A673 (cell line): Measurements from ENCODE around the gene TGM5. TPM values are rescaled to one million over a fixed set of nuclear protein-coding genes. Genes with fewer than 3 reads are reported as not detected.

Source experiments
- BruUV-seq: library from RNA; stranded (reverse); fragments of 400-500 nt; replicated peaks from 2 replicates; lab custom pipeline; 2021; lab: Mats Ljungman, UMichigan
- CTCF ChIA-PET: fragments of 300-600 bp; sonication (Branson Sonifier 250); formaldehyde crosslinking; loops from one replicate; lab custom pipeline; 2022; ENCODE audit warnings: antibody characterized with exemption; lab: Charles Lee
- POLR2A ChIA-PET: fragments of 300-600 bp; sonication (Branson Sonifier 250); formaldehyde crosslinking; loops from one replicate; lab custom pipeline; 2022; ENCODE audit warnings: antibody characterized with exemption; ENCODE audit not compliant: low non-redundant PET; lab: Charles Lee
- DNase-seq: peaks from one replicate; pipeline ENCODE4 v3.0.0-alpha.2; 2015; ENCODE audit warnings: low spot score
- H3K27ac ChIP-seq: fragments of 200-600 bp; sonication (generic); 2 replicates; pipeline ENCODE4 v1.5.1; 2016; ENCODE audit warnings: mixed run types, low read depth, mild to moderate bottlenecking, mixed read lengths, antibody characterized with exemption, low read length; ENCODE audit not compliant: poor library complexity, severe bottlenecking
- H3K27me3 ChIP-seq: fragments of 200-600 bp; sonication (generic); replicated peaks from 2 replicates; pipeline ENCODE4 v1.6.1; 2017; ENCODE audit warnings: mixed run types, low read depth, mild to moderate bottlenecking, mixed read lengths, antibody characterized with exemption, low read length; ENCODE audit not compliant: insufficient read depth, poor library complexity
- H3K36me3 ChIP-seq: fragments of 200-600 bp; sonication (generic); 2 replicates; pipeline ENCODE4 v1.6.1; 2016; ENCODE audit warnings: mixed run types, mild to moderate bottlenecking, mixed read lengths, antibody characterized with exemption, low read length; ENCODE audit not compliant: insufficient read depth, poor library complexity, severe bottlenecking
- H3K4me1 ChIP-seq: fragments of 200-600 bp; sonication (generic); 2 replicates; pipeline ENCODE4 v1.6.1; 2017; ENCODE audit warnings: mixed run types, mild to moderate bottlenecking, mixed read lengths, antibody characterized with exemption, low read length; ENCODE audit not compliant: insufficient read depth, poor library complexity, severe bottlenecking
- H3K4me3 ChIP-seq: fragments of 200-600 bp; sonication (generic); 2 replicates; pipeline ENCODE4 v1.5.1; 2016; ENCODE audit warnings: low read depth, mixed run types, mild to moderate bottlenecking, mixed read lengths, low read length; ENCODE audit not compliant: poor library complexity, severe bottlenecking
- H3K9me3 ChIP-seq: fragments of 200-600 bp; sonication (generic); 2 replicates; pipeline ENCODE4 v1.6.1; 2016; ENCODE audit warnings: mixed run types, low read depth, mild to moderate bottlenecking, mixed read lengths, antibody characterized with exemption, low read length; ENCODE audit not compliant: poor library complexity, severe bottlenecking
- EZH2 ChIP-seq: fragments of 200-600 bp; sonication (generic); IDR thresholded peaks from 2 replicates; pipeline ENCODE4 v1.6.1; 2017; ENCODE audit warnings: borderline replicate concordance, low read depth, mild to moderate bottlenecking, mixed read lengths, antibody characterized with exemption, low read length; ENCODE audit not compliant: poor library complexity, severe bottlenecking
- intact Hi-C: fragments of 100-400 bp; cut with micrococcal nuclease; formaldehyde crosslinking; loops from one replicate; pipeline ENCODE4 v1.10.0; 2022; ENCODE audit not compliant: unreplicated experiment
- total RNA-seq: library from RNA; stranded (reverse); gene quantifications from 2 replicates; pipeline ENCODE4 v1.2.3, GENCODE V29; 2021
- TF ChIP-seq, protein P1 (sequence below): fragments of 300-800, 200-600 bp; sonication (generic); conservative IDR thresholded peaks from 2 replicates; pipeline ENCODE4 v1.5.1; 2017; ENCODE audit warnings: low read depth, mild to moderate bottlenecking, antibody characterized with exemption, low read length, moderate library complexity, mixed read lengths

TGM5 gene
- total RNA-seq, 1 experiment from 2014 or later: not detected

DNA sequence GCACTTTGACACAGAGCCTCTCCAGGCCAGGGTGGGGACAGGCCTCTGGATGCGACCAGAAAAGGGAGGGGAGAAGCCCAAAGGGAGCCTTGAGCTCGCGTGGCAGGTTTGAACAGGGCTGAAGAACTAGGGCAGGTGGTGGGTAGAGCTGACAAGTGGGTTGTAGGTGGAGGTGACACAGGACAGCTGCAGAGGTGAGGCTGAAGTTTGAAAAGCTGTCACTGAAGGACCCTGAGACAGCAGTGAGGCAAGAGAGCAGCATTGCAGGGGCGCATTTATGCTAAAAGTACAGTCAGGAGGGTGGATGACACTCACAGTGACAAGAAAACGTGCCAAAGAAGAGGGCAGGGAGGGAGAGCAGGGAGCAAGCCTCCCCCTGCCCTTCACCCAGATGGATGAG lies 24.1 kb downstream of the TGM5 start:
- Histone ChIP-seq H3K4me3 (no peak overlapping the region), H3K9me3 (no peaks in the 10 kb centered on the region), H3K36me3 (no peaks in the 10 kb centered on the region), H3K27ac (no peak overlapping the region), H3K27me3 (no peaks in the 10 kb centered on the region), H3K4me1 (no peaks in the 10 kb centered on the region)
- ChIA-PET POLR2A (no interaction called here), CTCF (interaction anchor here (0.6 kb wide), 1 partner anchor 17 kb away, joined by 3 read pairs; no protein-coding TSS in a partner anchor)
- DNase-seq: no peak
- intact Hi-C loops: no loop called here
- TF ChIP-seq, protein P1, sequence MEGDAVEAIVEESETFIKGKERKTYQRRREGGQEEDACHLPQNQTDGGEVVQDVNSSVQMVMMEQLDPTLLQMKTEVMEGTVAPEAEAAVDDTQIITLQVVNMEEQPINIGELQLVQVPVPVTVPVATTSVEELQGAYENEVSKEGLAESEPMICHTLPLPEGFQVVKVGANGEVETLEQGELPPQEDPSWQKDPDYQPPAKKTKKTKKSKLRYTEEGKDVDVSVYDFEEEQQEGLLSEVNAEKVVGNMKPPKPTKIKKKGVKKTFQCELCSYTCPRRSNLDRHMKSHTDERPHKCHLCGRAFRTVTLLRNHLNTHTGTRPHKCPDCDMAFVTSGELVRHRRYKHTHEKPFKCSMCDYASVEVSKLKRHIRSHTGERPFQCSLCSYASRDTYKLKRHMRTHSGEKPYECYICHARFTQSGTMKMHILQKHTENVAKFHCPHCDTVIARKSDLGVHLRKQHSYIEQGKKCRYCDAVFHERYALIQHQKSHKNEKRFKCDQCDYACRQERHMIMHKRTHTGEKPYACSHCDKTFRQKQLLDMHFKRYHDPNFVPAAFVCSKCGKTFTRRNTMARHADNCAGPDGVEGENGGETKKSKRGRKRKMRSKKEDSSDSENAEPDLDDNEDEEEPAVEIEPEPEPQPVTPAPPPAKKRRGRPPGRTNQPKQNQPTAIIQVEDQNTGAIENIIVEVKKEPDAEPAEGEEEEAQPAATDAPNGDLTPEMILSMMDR: no peak
- TF ChIP-seq EZH2: no peak
- BruUV-seq: no TSS peak

DNA sequence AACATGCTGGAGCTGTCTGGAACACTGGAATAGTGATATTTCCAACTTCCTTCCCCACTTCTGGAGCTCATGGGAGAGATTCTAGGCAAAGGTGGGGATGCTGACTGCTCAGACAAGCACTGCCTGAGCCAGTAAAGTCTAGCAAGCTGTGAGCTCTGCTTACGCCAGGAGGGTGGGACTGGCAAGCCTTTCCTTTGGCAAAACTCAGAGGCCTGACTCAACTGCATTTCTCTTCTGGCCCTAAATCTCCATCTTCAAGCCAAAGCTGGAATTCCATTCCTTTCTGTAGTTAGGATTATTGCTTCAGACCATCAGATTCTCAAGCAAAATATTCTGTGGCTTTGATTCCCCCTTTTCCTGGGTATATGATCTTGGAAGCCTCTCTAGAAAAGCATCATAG lies 25.6 kb downstream of the TGM5 start:
- CTCF ChIA-PET: no interaction called here
- no peak for TF ChIP-seq EZH2
- TF ChIP-seq, protein P1: no peak
- DNase-seq: no peak
- Histone ChIP-seq H3K4me3 (no peak overlapping the region), H3K9me3 (no peaks in the 10 kb centered on the region), H3K27ac (no peak overlapping the region), H3K36me3 (no peaks in the 10 kb centered on the region), H3K27me3 (no peaks in the 10 kb centered on the region), H3K4me1 (no peaks in the 10 kb centered on the region)
- no TSS peak for BruUV-seq
- POLR2A ChIA-PET: no interaction called here
- intact Hi-C loops: no loop called here

DNA sequence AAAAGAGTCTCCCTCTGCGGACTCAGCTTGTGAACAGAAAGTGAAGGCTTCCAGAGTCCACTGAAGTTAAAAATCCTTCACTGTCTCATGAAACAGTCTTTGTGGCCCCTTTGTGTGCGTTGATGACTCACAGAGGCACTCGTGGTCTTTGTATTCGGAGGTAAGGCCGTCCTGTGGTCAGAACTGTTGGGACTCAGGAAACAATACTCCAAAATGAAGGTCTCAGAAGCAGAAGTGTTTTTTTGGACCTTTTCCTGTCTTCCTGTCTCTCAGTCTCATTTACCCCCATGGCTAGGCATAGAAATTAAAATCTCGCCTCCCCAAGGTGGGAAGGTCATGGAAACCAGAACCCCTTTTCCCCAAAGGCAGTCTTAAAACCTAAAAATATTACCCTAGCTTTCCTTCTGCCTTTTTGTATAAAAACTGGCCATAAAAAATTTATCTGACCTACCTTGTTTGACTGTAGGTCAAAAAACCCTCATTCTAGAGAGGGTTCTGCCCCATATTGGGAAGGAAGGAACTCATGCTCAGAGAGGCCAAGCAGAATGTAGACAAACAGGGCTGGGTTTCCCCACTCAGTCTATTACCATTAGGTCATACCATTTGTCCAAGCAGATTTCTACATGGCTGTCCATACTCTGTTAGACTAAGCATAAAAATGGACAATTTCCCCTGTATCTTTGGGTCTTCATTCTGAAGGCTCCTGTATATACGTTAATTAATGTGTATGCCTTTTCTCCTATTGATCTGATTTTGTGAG lies 26.8 kb downstream of the TGM5 start:
- Histone ChIP-seq H3K36me3 (no peaks in the 10 kb centered on the region), H3K27ac (no peak overlapping the region), H3K9me3 (no peaks in the 10 kb centered on the region), H3K27me3 (no peaks in the 10 kb centered on the region), H3K4me3 (no peak overlapping the region), H3K4me1 (no peaks in the 10 kb centered on the region)
- BruUV-seq: no TSS peak
- no peak for TF ChIP-seq EZH2
- TF ChIP-seq, protein P1: no peak
- no peak for DNase-seq
- POLR2A ChIA-PET: no interaction called here
- intact Hi-C loops: no loop called here
- CTCF ChIA-PET: no interaction called here
